Hypothalamus (tissue), 51 donors: ENCODE measurements around the gene PCSK6.
A peak's percentile ranks its signal among the peaks of the same experiment; 100 is the strongest.

ENCODE experiments used
- DNase-seq, 51 donors: peaks; one replicate each; lab custom pipeline; 2025; lab: John Stamatoyannopoulos, UW

PCSK6 gene

GRCh38 chr15:101489599-101490407 lies at the start of gene PCSK6:
PCSK6 (minus strand) TSS chr15:101489707; CDS start chr15:101489670, 37 bp downstream.
- DNase-seq = peak in 9 of 51 donors; percentile 25 to 76 (median 51)

- no peak for DNase-seq
Observed at GRCh38 chr15:101538996-101539395, 49.5 kb upstream of the PCSK6 start.

GRCh38 chr15:101538177-101538576 lies 48.7 kb upstream of the PCSK6 start:
- no peak for DNase-seq

- DNase-seq = no peak
Observed at GRCh38 chr15:101537483-101538080, 48.1 kb upstream of the PCSK6 start.

- DNase-seq = no peak
Observed at GRCh38 chr15:101536875-101537405, 47.4 kb upstream of the PCSK6 start.

GRCh38 chr15:101536166-101536874 lies 46.8 kb upstream of the PCSK6 start:
- DNase-seq = no peak

- DNase-seq = no peak
Observed at GRCh38 chr15:101535170-101535902, 45.8 kb upstream of the PCSK6 start.

- DNase-seq = no peak
Observed at GRCh38 chr15:101534376-101534970, 45.0 kb upstream of the PCSK6 start.

GRCh38 chr15:101533371-101534140 lies 44.0 kb upstream of the PCSK6 start:
- DNase-seq = no peak

GRCh38 chr15:101532865-101533264 lies 43.4 kb upstream of the PCSK6 start:
- DNase-seq = no peak

GRCh38 chr15:101531170-101531569 lies 41.7 kb upstream of the PCSK6 start:
- DNase-seq = no peak

- DNase-seq = no peak
Observed at GRCh38 chr15:101530224-101530958, 40.9 kb upstream of the PCSK6 start.

GRCh38 chr15:101528917-101529299 lies 39.4 kb upstream of the PCSK6 start:
- no peak for DNase-seq

GRCh38 chr15:101528108-101528916 lies 38.8 kb upstream of the PCSK6 start:
- DNase-seq = peak in 4 of 51 donors; percentile 18 to 40 (median 32)

GRCh38 chr15:101526890-101527289 lies 37.4 kb upstream of the PCSK6 start:
- no peak for DNase-seq

GRCh38 chr15:101526442-101526841 lies 36.9 kb upstream of the PCSK6 start:
- DNase-seq = no peak

- DNase-seq = no peak
Observed at GRCh38 chr15:101526021-101526420, 36.5 kb upstream of the PCSK6 start.
